ENCODE measurements around the gene ACAP2.

DNA sequence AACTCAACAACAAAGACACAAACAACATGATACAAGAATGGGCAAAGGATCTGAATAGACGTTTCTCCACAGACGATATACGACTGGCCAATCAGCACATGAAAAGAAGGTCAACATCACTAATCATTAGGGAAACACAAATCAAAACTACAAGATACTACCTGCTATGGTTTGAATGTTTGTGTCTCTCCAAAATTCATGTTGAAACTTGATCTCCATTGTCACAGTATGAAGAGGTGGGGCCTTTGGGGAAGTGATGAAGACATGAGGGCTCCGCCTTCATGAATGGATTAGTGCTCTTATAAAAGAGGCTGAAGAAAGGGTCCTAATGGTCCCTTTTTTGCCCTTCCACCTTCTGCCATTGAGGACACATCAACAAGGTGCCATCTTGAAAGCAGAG is 32.3 kb downstream of the ACAP2 start:
- no peak for TF ChIP-seq GATA2 (IDR thresholded peaks at IDR 0.05; ENCODE audit: low read depth, low read length)
- no peak for TF ChIP-seq GATA3 (IDR thresholded peaks at IDR 0.05; ENCODE audit: low read depth, low read length)

Data from SH-SY5Y (cell line).